IMR-90 (cell line): ENCODE results near the gene SYNPO2. TPM values are rescaled to one million over a fixed set of nuclear protein-coding genes. Genes with fewer than 3 reads are reported as not detected.

Source experiments
- ATAC-seq: fragments of 200-7000 bp; cut with Tn5 transposase; 2 replicates; pipeline ENCODE4 v1.9.1; 2020; ENCODE audit warnings: low read depth, mild to moderate bottlenecking, moderate library complexity
- BruUV-seq: library from RNA; stranded (reverse); fragments of 400-500 nt; replicated peaks from 2 replicates; lab custom pipeline; 2021; lab: Mats Ljungman, UMichigan
- CTCF ChIA-PET: fragments of 300-600 bp; formaldehyde crosslinking; extraction: SDS; loops from one replicate; lab custom pipeline; 2021; ENCODE audit warnings: antibody characterized with exemption; lab: Yijun Ruan, JAX
- POLR2A ChIA-PET: fragments of 300-600 bp; sonication (Branson Sonifier 250); formaldehyde crosslinking; loops from one replicate; lab custom pipeline; 2022; ENCODE audit warnings: antibody characterized with exemption; ENCODE audit not compliant: unreplicated experiment; lab: Charles Lee
- DNase-seq: peaks from one replicate; pipeline ENCODE4 v3.0.0; 2013
- H2AFZ ChIP-seq: replicated peaks from 2 replicates; pipeline ENCODE3; 2013; ENCODE audit warnings: low read length, mild to moderate bottlenecking; ENCODE audit not compliant: poor library complexity
- H2AK5ac ChIP-seq: 2 replicates; pipeline ENCODE4 v1.6.1; 2013; ENCODE audit warnings: low read depth, low read length, inconsistent platforms
- H2AK9ac ChIP-seq: replicated peaks from 2 replicates; pipeline ENCODE3; 2013; ENCODE audit warnings: mild to moderate bottlenecking, low read depth, low read length, moderate library complexity; ENCODE audit not compliant: poor library complexity
- H2BK120ac ChIP-seq: 2 replicates; pipeline ENCODE4 v1.6.1; 2013; ENCODE audit warnings: low read depth, low read length, inconsistent platforms
- H2BK15ac ChIP-seq: 3 replicates; pipeline ENCODE4 v1.6.1; 2013; ENCODE audit warnings: low read depth, low read length, inconsistent platforms
- H2BK20ac ChIP-seq: 2 replicates; pipeline ENCODE4 v1.6.1; 2013; ENCODE audit warnings: low read depth, mild to moderate bottlenecking, inconsistent platforms, low read length, moderate library complexity
- H2BK5ac ChIP-seq: 2 replicates; pipeline ENCODE4 v1.6.1; 2013; ENCODE audit warnings: mild to moderate bottlenecking, low read depth, low read length, inconsistent platforms; ENCODE audit not compliant: poor library complexity, severe bottlenecking
- H3K14ac ChIP-seq: replicated peaks from 2 replicates; pipeline ENCODE4 v1.6.1; 2013; ENCODE audit warnings: low read depth, low read length, inconsistent platforms
- H3K18ac ChIP-seq: 2 replicates; pipeline ENCODE4 v1.6.1; 2013; ENCODE audit warnings: low read depth, low read length, control low read depth
- H3K23ac ChIP-seq: 2 replicates; pipeline ENCODE4 v1.6.1; 2013; ENCODE audit warnings: low read depth, low read length, inconsistent platforms
- H3K27ac ChIP-seq: 2 replicates; pipeline ENCODE4 v1.5.1; 2013; ENCODE audit warnings: mild to moderate bottlenecking, control low read depth, low read length; ENCODE audit not compliant: insufficient read depth
- H3K27me3 ChIP-seq: 2 replicates; pipeline ENCODE4 v1.6.1; 2013; ENCODE audit warnings: low read length; ENCODE audit not compliant: control insufficient read depth, insufficient read depth
- H3K36me3 ChIP-seq: 2 replicates; pipeline ENCODE4 v1.6.1; 2013; ENCODE audit warnings: low read length, mixed read lengths; ENCODE audit not compliant: control insufficient read depth, insufficient read depth
- H3K4ac ChIP-seq: 2 replicates; pipeline ENCODE4 v1.6.1; 2013; ENCODE audit warnings: low read depth, low read length, inconsistent platforms
- H3K4me1 ChIP-seq: 2 replicates; pipeline ENCODE4 v1.6.1; 2013; ENCODE audit warnings: low read length, mixed read lengths; ENCODE audit not compliant: control insufficient read depth, insufficient read depth
- H3K4me2 ChIP-seq: 2 replicates; pipeline ENCODE4 v1.6.1; 2013; ENCODE audit warnings: low read depth, mild to moderate bottlenecking, control low read depth, low read length, moderate library complexity
- H3K4me3 ChIP-seq: 2 replicates; pipeline ENCODE4 v1.5.1; 2013; ENCODE audit warnings: low read depth, mild to moderate bottlenecking, control low read depth, low read length, moderate library complexity; ENCODE audit not compliant: insufficient read depth
- H3K56ac ChIP-seq: 2 replicates; pipeline ENCODE4 v1.6.1; 2013; ENCODE audit warnings: low read length, inconsistent platforms; ENCODE audit not compliant: insufficient read depth; ENCODE audit errors: extremely low read depth
- H3K79me1 ChIP-seq, 2 experiments: 2 replicates each; pipeline ENCODE4 v1.6.1; 2013; ENCODE audit warnings: low read length in 2 of 2, inconsistent platforms in 1 of 2, low read depth in 1 of 2
- H3K9ac ChIP-seq: 2 replicates; pipeline ENCODE4 v1.6.1; 2013; ENCODE audit warnings: low read depth, low read length, control low read depth
- H3K9me1 ChIP-seq: 2 replicates; pipeline ENCODE4 v1.6.1; 2013; ENCODE audit warnings: low read length, inconsistent platforms; ENCODE audit not compliant: insufficient read depth
- H3K9me3 ChIP-seq: 2 replicates; pipeline ENCODE4 v1.6.1; 2013; ENCODE audit warnings: low read length; ENCODE audit not compliant: control insufficient read depth, insufficient read depth
- H4K20me1 ChIP-seq: 2 replicates; pipeline ENCODE4 v1.6.1; 2013; ENCODE audit warnings: low read length, inconsistent platforms; ENCODE audit not compliant: insufficient read depth
- H4K5ac ChIP-seq: 2 replicates; pipeline ENCODE4 v1.6.1; 2013; ENCODE audit warnings: mild to moderate bottlenecking, low read depth, low read length, control low read depth
- H4K8ac ChIP-seq, 2 experiments: 2 replicates each; pipeline ENCODE4 v1.6.1; 2013; ENCODE audit warnings: low read depth in 2 of 2, low read length in 2 of 2, control low read depth in 1 of 2, inconsistent platforms in 1 of 2
- H4K91ac ChIP-seq: 2 replicates; pipeline ENCODE4 v1.6.1; 2013; ENCODE audit warnings: low read depth, low read length, inconsistent platforms; ENCODE audit not compliant: insufficient read depth
- BHLHE40 ChIP-seq: fragments of 150-350 bp; IDR thresholded peaks from 2 replicates; pipeline ENCODE4 v1.6.1; 2016; ENCODE audit warnings: mild to moderate bottlenecking, low read depth, low read length
- CEBPB ChIP-seq: IDR thresholded peaks from 2 replicates; pipeline ENCODE4 v1.6.1; 2012; ENCODE audit warnings: low read depth, low read length, improper control_type of control experiment
- CHD1 ChIP-seq: IDR thresholded peaks from 2 replicates; pipeline ENCODE4 v1.6.1; 2012; ENCODE audit warnings: low read depth, low read length, improper control_type of control experiment
- FOS ChIP-seq: fragments of 150-350 bp; IDR thresholded peaks from 2 replicates; pipeline ENCODE4 v1.6.1; 2016; ENCODE audit warnings: low read depth, low read length
- MAFK ChIP-seq: IDR thresholded peaks from 2 replicates; pipeline ENCODE4 v1.6.1; 2012; ENCODE audit warnings: low read depth, low read length, improper control_type of control experiment
- MAZ ChIP-seq: IDR thresholded peaks from 2 replicates; pipeline ENCODE4 v1.6.1; 2012; ENCODE audit warnings: low read depth, mild to moderate bottlenecking, low read length, improper control_type of control experiment, moderate library complexity, borderline replicate concordance
- MXI1 ChIP-seq: IDR thresholded peaks from 2 replicates; pipeline ENCODE4 v1.6.1; 2012; ENCODE audit warnings: low read depth, mild to moderate bottlenecking, low read length, moderate library complexity, borderline replicate concordance
- NFE2L2 ChIP-seq: fragments of 150-350 bp; IDR thresholded peaks from 2 replicates; pipeline ENCODE4 v1.6.1; 2016; ENCODE audit warnings: low read depth, mild to moderate bottlenecking, low read length
- POLR2A ChIP-seq: IDR thresholded peaks from 2 replicates; pipeline ENCODE4 v1.6.1; 2012; ENCODE audit warnings: mild to moderate bottlenecking, low read depth, low read length
- RAD21 ChIP-seq: IDR thresholded peaks from 2 replicates; pipeline ENCODE4 v1.6.1; 2012; ENCODE audit warnings: low read length, improper control_type of control experiment
- RCOR1 ChIP-seq: IDR thresholded peaks from 2 replicates; pipeline ENCODE4 v1.6.1; 2012; ENCODE audit warnings: mild to moderate bottlenecking, low read length, improper control_type of control experiment; ENCODE audit not compliant: insufficient replicate concordance
- RFX5 ChIP-seq: IDR thresholded peaks from 2 replicates; pipeline ENCODE4 v1.8.0; 2012; ENCODE audit warnings: low read depth, mild to moderate bottlenecking, low read length, moderate library complexity
- SMC3 ChIP-seq: fragments of 150-350 bp; IDR thresholded peaks from 2 replicates; pipeline ENCODE4 v1.6.1; 2016; ENCODE audit warnings: low read depth, mild to moderate bottlenecking, antibody characterized with exemption, low read length, moderate library complexity
- WGBS, 2 experiments: methylation state at CpG; one replicate each; pipeline versions ENCODE4 v1.1.5 to v1.1.7; 2013; ENCODE audit warnings: missing lambda C conversion rate in 2 of 2; ENCODE audit not compliant: insufficient read length in 1 of 2; ENCODE audit errors: extremely low coverage in 2 of 2; 5-methylcytosine and 5-hydroxymethylcytosine counted together
- dilution Hi-C: fragments of 300-500 bp; cut with HindIII; formaldehyde crosslinking; loops from one replicate; pipeline ENCODE4 v1.14.3; 2018; ENCODE audit warnings: low sequenced_read_pairs; ENCODE audit not compliant: unreplicated experiment
- in situ Hi-C: fragments of 300-500 bp; cut with MboI; formaldehyde crosslinking; loops from 3 replicates; pipeline ENCODE4 v1.14.3; 2019; ENCODE audit warnings: low sequenced_read_pairs, inconsistent platforms, mixed read lengths
- intact Hi-C: fragments of 100-400 bp; cut with micrococcal nuclease; formaldehyde crosslinking; loops from 2 replicates; pipeline ENCODE4 v1.10.0; 2022
- polyA plus RNA-seq, 3 experiments: library from polyadenylated mRNA; depleted of rRNA; stranded (reverse); fragments of >200 nt; gene quantifications; 2 replicates each; pipeline ENCODE4 v1.2.3, GENCODE V29; 2012; ENCODE audit warnings: low replicate concordance in 1 of 3
- total RNA-seq: library from RNA; depleted of rRNA; stranded (reverse); fragments of >200 nt; gene quantifications from 2 replicates; pipeline ENCODE4 v1.2.3, GENCODE V29; 2012
- TF ChIP-seq, protein P1 (sequence below): fragments of 150-350 bp; IDR thresholded peaks from 2 replicates; pipeline ENCODE4 v1.6.1; 2017; ENCODE audit warnings: mild to moderate bottlenecking, antibody characterized with exemption, low read length, low read depth
- TF ChIP-seq, protein P2 (sequence below): fragments of 150-350 bp; IDR thresholded peaks from 2 replicates; pipeline ENCODE4 v1.6.1; 2016; ENCODE audit warnings: low read depth, mild to moderate bottlenecking, low read length, moderate library complexity, borderline replicate concordance
- TF ChIP-seq, protein P3 (sequence below): conservative IDR thresholded peaks from 2 replicates; pipeline ENCODE4 v1.5.1; 2012; ENCODE audit warnings: mild to moderate bottlenecking, low read depth, low read length, improper control_type of control experiment

Gene SYNPO2
- total and polyA plus RNA-seq, 2 of the 4 experiments (the other 2 are of a cell fraction): 0.99 to 1.8 TPM

DNA sequence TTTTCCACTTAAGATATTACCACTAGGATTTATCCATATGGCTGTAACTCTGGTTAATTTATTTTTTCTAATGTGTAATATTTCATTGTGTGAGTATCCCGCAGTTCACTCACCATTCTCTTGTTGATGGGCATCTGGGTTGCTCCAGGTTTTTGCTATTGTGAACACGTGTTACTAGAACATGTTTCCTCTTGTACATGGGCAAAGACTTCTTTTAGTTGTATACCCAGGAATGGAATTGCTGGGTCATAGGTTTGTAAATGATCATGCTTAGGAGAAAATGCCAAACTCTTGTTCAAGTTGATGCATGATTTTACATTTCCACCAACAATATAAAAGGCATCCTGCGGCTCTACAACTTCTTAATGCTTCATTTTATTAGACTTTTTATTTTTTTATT, 26.8 kb downstream of the SYNPO2 start:
- Histone ChIP-seq H2BK20ac (no peak overlapping the region), H3K4ac (no peak overlapping the region), H3K14ac (no peak overlapping the region), H3K4me3 (no peak overlapping the region), H2AK5ac (no peak overlapping the region), H4K5ac (no peak overlapping the region), H3K4me1 (peaks cover 2% of the 10 kb centered on the region), H4K91ac (no peak overlapping the region), H2BK120ac (no peak overlapping the region), H4K8ac (no peak overlapping the region), H4K20me1 (no peaks in the 10 kb centered on the region), H2BK15ac (peak overlapping the region; percentile 61; the same call in 1 of the 3 replicates), H2BK5ac (no peak overlapping the region), H3K23ac (no peak overlapping the region), H3K79me1 (no peaks in the 10 kb centered on the region), H3K9me3 (no peaks in the 10 kb centered on the region), H2AK9ac (no peak overlapping the region), H3K4me2 (no peak overlapping the region), H3K27ac (no peak overlapping the region), H3K18ac (no peak overlapping the region), H3K36me3 (no peaks in the 10 kb centered on the region), H2AFZ (no peak overlapping the region), H3K9me1 (no peaks in the 10 kb centered on the region; the same call in 1 of the 2 replicates), H3K9ac (no peak overlapping the region), H3K27me3 (no peaks in the 10 kb centered on the region), H3K56ac (no peak overlapping the region)
- TF ChIP-seq SMC3 (no peak), NFE2L2 (no peak), CEBPB (no peak), BHLHE40 (no peak), RFX5 (no peak), RAD21 (no peak), RCOR1 (no peak), CHD1 (no peak), FOS (no peak), POLR2A (no peak), MXI1 (no peak), MAZ (no peak), MAFK (no peak)
- TF ChIP-seq, protein P1, sequence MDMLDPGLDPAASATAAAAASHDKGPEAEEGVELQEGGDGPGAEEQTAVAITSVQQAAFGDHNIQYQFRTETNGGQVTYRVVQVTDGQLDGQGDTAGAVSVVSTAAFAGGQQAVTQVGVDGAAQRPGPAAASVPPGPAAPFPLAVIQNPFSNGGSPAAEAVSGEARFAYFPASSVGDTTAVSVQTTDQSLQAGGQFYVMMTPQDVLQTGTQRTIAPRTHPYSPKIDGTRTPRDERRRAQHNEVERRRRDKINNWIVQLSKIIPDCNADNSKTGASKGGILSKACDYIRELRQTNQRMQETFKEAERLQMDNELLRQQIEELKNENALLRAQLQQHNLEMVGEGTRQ: no peak
- TF ChIP-seq, protein P2, sequence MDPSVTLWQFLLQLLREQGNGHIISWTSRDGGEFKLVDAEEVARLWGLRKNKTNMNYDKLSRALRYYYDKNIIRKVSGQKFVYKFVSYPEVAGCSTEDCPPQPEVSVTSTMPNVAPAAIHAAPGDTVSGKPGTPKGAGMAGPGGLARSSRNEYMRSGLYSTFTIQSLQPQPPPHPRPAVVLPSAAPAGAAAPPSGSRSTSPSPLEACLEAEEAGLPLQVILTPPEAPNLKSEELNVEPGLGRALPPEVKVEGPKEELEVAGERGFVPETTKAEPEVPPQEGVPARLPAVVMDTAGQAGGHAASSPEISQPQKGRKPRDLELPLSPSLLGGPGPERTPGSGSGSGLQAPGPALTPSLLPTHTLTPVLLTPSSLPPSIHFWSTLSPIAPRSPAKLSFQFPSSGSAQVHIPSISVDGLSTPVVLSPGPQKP: no peak
- TF ChIP-seq, protein P3, sequence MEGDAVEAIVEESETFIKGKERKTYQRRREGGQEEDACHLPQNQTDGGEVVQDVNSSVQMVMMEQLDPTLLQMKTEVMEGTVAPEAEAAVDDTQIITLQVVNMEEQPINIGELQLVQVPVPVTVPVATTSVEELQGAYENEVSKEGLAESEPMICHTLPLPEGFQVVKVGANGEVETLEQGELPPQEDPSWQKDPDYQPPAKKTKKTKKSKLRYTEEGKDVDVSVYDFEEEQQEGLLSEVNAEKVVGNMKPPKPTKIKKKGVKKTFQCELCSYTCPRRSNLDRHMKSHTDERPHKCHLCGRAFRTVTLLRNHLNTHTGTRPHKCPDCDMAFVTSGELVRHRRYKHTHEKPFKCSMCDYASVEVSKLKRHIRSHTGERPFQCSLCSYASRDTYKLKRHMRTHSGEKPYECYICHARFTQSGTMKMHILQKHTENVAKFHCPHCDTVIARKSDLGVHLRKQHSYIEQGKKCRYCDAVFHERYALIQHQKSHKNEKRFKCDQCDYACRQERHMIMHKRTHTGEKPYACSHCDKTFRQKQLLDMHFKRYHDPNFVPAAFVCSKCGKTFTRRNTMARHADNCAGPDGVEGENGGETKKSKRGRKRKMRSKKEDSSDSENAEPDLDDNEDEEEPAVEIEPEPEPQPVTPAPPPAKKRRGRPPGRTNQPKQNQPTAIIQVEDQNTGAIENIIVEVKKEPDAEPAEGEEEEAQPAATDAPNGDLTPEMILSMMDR: no peak
- BruUV-seq: no TSS peak
- WGBS, 2 experiments: no CpG with 5 or more reads among the region's 3 CpGs
- dilution Hi-C loops: no loop called here
- CTCF ChIA-PET: no interaction called here
- in situ Hi-C loops: no loop called here
- intact Hi-C loops: loop anchor here (5.0 kb wide), 1 partner anchor 52 kb away; no protein-coding TSS in a partner anchor
- POLR2A ChIA-PET: no interaction called here
- ATAC-seq (no peak), DNase-seq (no peak)
